Measurements from ENCODE around the gene NBPF4.
"Not testable (repeated sequence)": the region's sequence is repeated elsewhere in the genome, so short reads cannot be mapped to it uniquely, and the experiment has no call there.

NBPF4 gene

GRCh38 chr1:108211014-108211413, 32.9 kb downstream of the NBPF4 start:
- no peak for DNase-seq

- no peak for DNase-seq
Measured at GRCh38 chr1:108209456-108210108, 34.3 kb downstream of the NBPF4 start.

- DNase-seq: no peak
Measured at GRCh38 chr1:108208724-108209446, 35.0 kb downstream of the NBPF4 start.

- not testable (repeated sequence) for DNase-seq
Measured at GRCh38 chr1:108203582-108203981, 40.3 kb downstream of the NBPF4 start.

- DNase-seq: no peak
Measured at GRCh38 chr1:108201687-108202086, 42.2 kb downstream of the NBPF4 start.

GRCh38 chr1:108200687-108201051, 43.2 kb downstream of the NBPF4 start:
- DNase-seq: peak; percentile 30

- peak; percentile 70 for DNase-seq
Measured at GRCh38 chr1:108199781-108200686, 43.8 kb downstream of the NBPF4 start, which contains the start of gene SLC25A24. TSS of gene SLC25A24 (minus strand) at chr1:108200343. CDS start at chr1:108200138, 205 bp downstream.

GRCh38 chr1:108199201-108199691, 44.6 kb downstream of the NBPF4 start:
- no peak for DNase-seq

GRCh38 chr1:108194051-108194450, 49.8 kb downstream of the NBPF4 start:
- no peak for DNase-seq

- DNase-seq: no peak
Measured at GRCh38 chr1:108193333-108193732, 50.5 kb downstream of the NBPF4 start.

- DNase-seq: no peak
Measured at GRCh38 chr1:108192581-108192980, 51.3 kb downstream of the NBPF4 start.

GRCh38 chr1:108190686-108191416, 53.0 kb downstream of the NBPF4 start:
- no peak for DNase-seq

GRCh38 chr1:108190001-108190634, 53.8 kb downstream of the NBPF4 start:
- no peak for DNase-seq

GRCh38 chr1:108188801-108189200, 55.1 kb downstream of the NBPF4 start:
- DNase-seq: no peak

GRCh38 chr1:108182959-108183700, 60.7 kb downstream of the NBPF4 start:
- DNase-seq: no peak

- DNase-seq: no peak
Measured at GRCh38 chr1:108179018-108179417, 64.9 kb downstream of the NBPF4 start.
